ENCODE data around the gene USP2. TPM values are rescaled to one million over a fixed set of nuclear protein-coding genes. Genes with fewer than 3 reads are reported as not detected.

Gene USP2
- total RNA-seq, 1 donor from 2014 or later: 0.63 TPM

- no peak for TF ChIP-seq CTCF (conservative IDR thresholded peaks at IDR 0.05; ENCODE audit: low read depth, low read length)
- DNase-seq (ENCODE audit: low read depth): no peak
- no peak overlapping the region for H3K4me3 ChIP-seq (ENCODE audit: low read depth, low read length)
Measured at GRCh38 chr11:119373059-119373920, 8.2 kb downstream of the USP2 start.

- no peak for DNase-seq (ENCODE audit: low read depth)
- H3K4me3 ChIP-seq (ENCODE audit: low read depth, low read length): no peak overlapping the region
- no peak for TF ChIP-seq CTCF (conservative IDR thresholded peaks at IDR 0.05; ENCODE audit: low read depth, low read length)
Measured at GRCh38 chr11:119372260-119373058, 9.0 kb downstream of the USP2 start.

GRCh38 chr11:119371778-119372182 is 9.7 kb downstream of the USP2 start:
- no peak overlapping the region for H3K4me3 ChIP-seq (ENCODE audit: low read depth, low read length)
- no peak for DNase-seq (ENCODE audit: low read depth)
- peak; percentile 52 for TF ChIP-seq CTCF (conservative IDR thresholded peaks at IDR 0.05; ENCODE audit: low read depth, low read length)

GRCh38 chr11:119371067-119371601 is 10.4 kb downstream of the USP2 start:
- no peak for TF ChIP-seq CTCF (conservative IDR thresholded peaks at IDR 0.05; ENCODE audit: low read depth, low read length)

GRCh38 chr11:119370486-119371046 is 10.9 kb downstream of the USP2 start:
- no peak overlapping the region for H3K4me3 ChIP-seq (ENCODE audit: low read depth, low read length)
- no peak for TF ChIP-seq CTCF (conservative IDR thresholded peaks at IDR 0.05; ENCODE audit: low read depth, low read length)
- no peak for DNase-seq (ENCODE audit: low read depth)

More at GRCh38 chr11:119371067-119371601, 10.4 kb downstream of the USP2 start:
- H3K4me3 ChIP-seq (ENCODE audit: low read depth, low read length): no peak overlapping the region
- DNase-seq (ENCODE audit: low read depth): no peak

GRCh38 chr11:119369132-119369925 is 12.2 kb downstream of the USP2 start:
- no peak overlapping the region for H3K4me3 ChIP-seq (ENCODE audit: low read depth, low read length)
- TF ChIP-seq CTCF (conservative IDR thresholded peaks at IDR 0.05; ENCODE audit: low read depth, low read length): no peak
- no peak for DNase-seq (ENCODE audit: low read depth)

All from epithelial cell of proximal tubule (primary cell).